B cell (primary cell): ENCODE data around the gene IQCH. TPM values are rescaled to one million over a fixed set of nuclear protein-coding genes. Genes with fewer than 3 reads are reported as not detected.

Experiments
- ATAC-seq: fragments of 200-7000 bp; cut with Tn5 transposase; one replicate; pipeline ENCODE4 v1.10.0; 2021; ENCODE audit warnings: low read depth, mild to moderate bottlenecking, moderate number of reproducible peaks, moderate library complexity
- CTCF ChIA-PET: fragments of 350-600 bp; sonication (Branson Sonifier 250); formaldehyde crosslinking; loops from one replicate; lab custom pipeline; 2021; ENCODE audit warnings: antibody characterized with exemption, inconsistent platforms; lab: Charles Lee
- POLR2A ChIA-PET: fragments of 350-600 bp; sonication (Branson Sonifier 250); formaldehyde crosslinking; loops from one replicate; lab custom pipeline; 2021; ENCODE audit warnings: antibody characterized with exemption; lab: Charles Lee
- DNase-seq: peaks from one replicate; pipeline ENCODE4 v3.0.0; 2013
- H2AFZ ChIP-seq: 2 replicates; pipeline ENCODE4 v1.6.1; 2012; ENCODE audit warnings: mild to moderate bottlenecking, low read depth, low read length; ENCODE audit not compliant: insufficient read depth, poor library complexity, severe bottlenecking
- H3K27ac ChIP-seq, 2 donors: 1 replicate in 1 of 2; 2 replicates in 1 of 2; pipeline ENCODE4 v1.5.1; 2012 to 2013; ENCODE audit warnings: low read length in 2 of 2, mild to moderate bottlenecking in 2 of 2, moderate library complexity in 1 of 2
- H3K27me3 ChIP-seq, 4 experiments: fragments of 200-600 bp in 1 of 4; sonication (generic) in 1 of 4; replicated peaks in 1 of 4; 1 replicate in 2 of 4; 2 replicates in 2 of 4; pipeline versions ENCODE4 v1.6.1 to v1.7.0; 2013 to 2016; ENCODE audit warnings: low read length in 3 of 4, mild to moderate bottlenecking in 2 of 4, mixed read lengths in 1 of 4, moderate library complexity in 1 of 4; ENCODE audit not compliant: insufficient read depth in 4 of 4, control insufficient read depth in 3 of 4; ENCODE audit errors: control extremely low read depth in 1 of 4
- H3K36me3 ChIP-seq, 2 experiments: replicated peaks in 1 of 2; 1 replicate in 1 of 2; 2 replicates in 1 of 2; pipeline versions ENCODE4 v1.6.1 to v1.7.1; 2013; ENCODE audit warnings: low read length in 1 of 2; ENCODE audit not compliant: insufficient read depth in 2 of 2, control insufficient read depth in 1 of 2; ENCODE audit errors: control extremely low read depth in 1 of 2, extremely low read depth in 1 of 2
- H3K4me1 ChIP-seq, 2 donors: fragments of 200-600 bp in 1 of 2; sonication (generic) in 1 of 2; 1 replicate in 1 of 2; 2 replicates in 1 of 2; pipeline versions ENCODE4 v1.5.1 to v1.6.1; 2013 to 2017; ENCODE audit warnings: low read length in 2 of 2; ENCODE audit not compliant: control insufficient read depth in 2 of 2, insufficient read depth in 2 of 2
- H3K4me2 ChIP-seq: replicated peaks from 2 replicates; pipeline ENCODE3; 2012; ENCODE audit warnings: mild to moderate bottlenecking, low read depth, low read length; ENCODE audit not compliant: poor library complexity, severe bottlenecking
- H3K4me3 ChIP-seq, 5 experiments: fragments of 200-600 bp in 1 of 5; sonication (generic) in 1 of 5; 1 replicate in 3 of 5; 2 replicates in 2 of 5; pipeline versions ENCODE4 v1.5.1 to v1.7.0; 2011 to 2016; ENCODE audit warnings: low read length in 4 of 5, mild to moderate bottlenecking in 4 of 5, low read depth in 2 of 5, control low read depth in 1 of 5, moderate library complexity in 1 of 5; ENCODE audit not compliant: insufficient read depth in 1 of 5; ENCODE audit errors: control extremely low read depth in 1 of 5, extremely low read depth in 1 of 5
- H3K79me2 ChIP-seq: fragments of 200-600 bp; sonication (generic); one replicate; pipeline ENCODE4 v1.6.0; 2016; ENCODE audit warnings: low read length; ENCODE audit not compliant: control insufficient read depth, insufficient read depth
- H3K9ac ChIP-seq: fragments of 200-600 bp; sonication (generic); 2 replicates; pipeline ENCODE4 v1.6.1; 2017; ENCODE audit warnings: mild to moderate bottlenecking, low read length, moderate library complexity
- H3K9me3 ChIP-seq, 3 donors: one replicate each; pipeline versions ENCODE4 v1.6.1 to v1.7.1; 2013; ENCODE audit warnings: low read length in 2 of 3; ENCODE audit not compliant: control insufficient read depth in 2 of 3, insufficient read depth in 1 of 3; ENCODE audit errors: control extremely low read depth in 1 of 3
- H4K20me1 ChIP-seq: 2 replicates; pipeline ENCODE4 v1.6.0; 2012; ENCODE audit warnings: mild to moderate bottlenecking, low read length; ENCODE audit not compliant: insufficient read depth, control insufficient read depth, poor library complexity, severe bottlenecking
- H3K27ac Mint-ChIP-seq: one replicate; pipeline ENCODE4 v1.8.0; 2021; ENCODE audit warnings: mixed read lengths
- H3K27me3 Mint-ChIP-seq: one replicate; pipeline ENCODE4 v1.8.0; 2021; ENCODE audit warnings: mixed read lengths
- H3K4me1 Mint-ChIP-seq: one replicate; pipeline ENCODE4 v1.8.0; 2021; ENCODE audit warnings: mixed read lengths
- H3K4me3 Mint-ChIP-seq: one replicate; pipeline ENCODE4 v1.8.0; 2021; ENCODE audit warnings: mixed read lengths
- H3K9me3 Mint-ChIP-seq: one replicate; pipeline ENCODE4 v1.8.0; 2022; ENCODE audit warnings: mixed read lengths; ENCODE audit not compliant: insufficient read depth
- CTCF ChIP-seq: fragments of 200-600 bp; IDR thresholded peaks from one replicate; pipeline ENCODE4 v1.8.0; 2022; ENCODE audit warnings: antibody characterized with exemption, mild to moderate bottlenecking
- EZH2 ChIP-seq: IDR thresholded peaks from 2 replicates; pipeline ENCODE4 v1.6.1; 2012; ENCODE audit warnings: borderline replicate concordance, low read depth, mild to moderate bottlenecking, moderate library complexity, low read length; ENCODE audit not compliant: insufficient read depth, poor library complexity, severe bottlenecking
- WGBS: methylation state at CpG from one replicate; pipeline ENCODE4 v1.1.5; 2013; ENCODE audit warnings: missing lambda C conversion rate; ENCODE audit not compliant: insufficient coverage; 5-methylcytosine and 5-hydroxymethylcytosine counted together
- intact Hi-C: fragments of 100-400 bp; cut with micrococcal nuclease; formaldehyde crosslinking; loops from one replicate; pipeline ENCODE4 v1.10.0; 2022
- polyA plus RNA-seq: library from polyadenylated mRNA; depleted of rRNA; stranded (reverse); fragments of >200 nt; gene quantifications from 2 replicates; pipeline ENCODE4 v1.2.3, GENCODE V29; 2012
- total RNA-seq, 2 donors: library from RNA; stranded (reverse); fragments of 120-200 nt in 1 of 2; gene quantifications; 1 replicate in 1 of 2; 2 replicates in 1 of 2; pipeline versions ENCODE4 v1.2.3 to v1.2.4, GENCODE V29; 2013 to 2022

Gene IQCH
- total and polyA plus RNA-seq, 2 donors (not counting 1 experiment from before 2014, with no cell fraction given), result 1.6 TPM; not detected in 1

GRCh38 chr15:67515557-67515956 lies 261.0 kb downstream of the IQCH start:
- Histone ChIP-seq H3K9me3 (no peaks in the 10 kb centered on the region), H4K20me1 (no peaks in the 10 kb centered on the region), H3K4me1 (peaks cover 0 to 6% of the 10 kb centered on the region in 2 donors), H3K79me2 (no peaks in the 10 kb centered on the region), H3K27me3 (no peaks in the 10 kb centered on the region), H3K4me3 (no peak overlapping the region), H3K27ac (no peak overlapping the region), H3K9ac (no peak overlapping the region), H3K4me2 (no peak overlapping the region), H2AFZ (no peak overlapping the region), H3K36me3 (no peaks in the 10 kb centered on the region)
- intact Hi-C loops, result no loop called here
- no CpG with 5 or more reads among the region's 2 CpGs for WGBS
- no peak for ATAC-seq
- H3K27ac Mint-ChIP-seq, result no peak overlapping the region
- CTCF ChIA-PET, result interaction anchor here (0.9 kb wide), 1 partner anchor 13 kb away, joined by 3 read pairs; no protein-coding TSS in a partner anchor
- TF ChIP-seq CTCF, result no peak
- no peak for TF ChIP-seq EZH2
- H3K27me3 Mint-ChIP-seq, result no peaks in the 10 kb centered on the region
- POLR2A ChIA-PET, result interaction anchor here (0.6 kb wide), 1 partner anchor 26 kb away, joined by 4 read pairs; no protein-coding TSS in a partner anchor
- H3K4me1 Mint-ChIP-seq, result peaks cover 4% of the 10 kb centered on the region
- H3K9me3 Mint-ChIP-seq, result no peaks in the 10 kb centered on the region
- H3K4me3 Mint-ChIP-seq, result no peak overlapping the region
- DNase-seq, result no peak

DNA sequence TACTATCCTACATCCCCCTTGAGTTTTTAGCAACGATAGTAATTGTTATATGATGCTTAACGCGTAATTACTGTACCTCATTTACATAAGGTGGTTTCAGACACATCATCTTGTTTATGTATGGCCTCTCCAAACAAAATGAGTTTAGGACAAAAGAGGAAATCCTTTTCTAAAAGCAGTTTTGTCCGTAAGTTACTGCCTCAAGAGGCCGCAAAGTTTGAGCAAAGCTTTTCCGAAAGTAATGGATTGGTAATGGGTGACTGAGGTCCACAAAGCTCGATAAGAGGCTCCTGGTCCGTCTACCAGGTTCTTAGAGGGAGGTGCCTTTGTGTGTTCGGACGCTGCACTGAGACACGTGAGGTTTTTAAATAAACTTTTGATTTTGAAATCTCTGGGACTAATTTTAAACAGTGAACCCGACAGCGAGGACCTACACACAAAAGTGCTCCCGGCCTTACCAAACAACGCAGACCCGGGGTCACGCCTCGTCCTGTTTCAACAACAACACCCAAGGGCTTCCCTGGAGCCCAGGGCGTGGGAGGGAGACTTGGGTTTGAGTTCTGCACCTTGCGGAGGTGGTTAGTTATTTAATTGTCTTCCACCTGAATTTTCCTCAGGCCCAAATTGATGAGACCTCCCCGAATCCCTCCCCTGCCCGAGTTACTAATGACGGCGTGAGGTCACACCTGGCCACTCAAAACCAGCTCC lies 265.9 kb downstream of the IQCH start:
- peak overlapping the region; percentile 90 for H2AFZ ChIP-seq
- H3K4me2 ChIP-seq, result peak overlapping the region; percentile 90
- DNase-seq (no peak), ATAC-seq (no peak)
- H3K79me2 ChIP-seq, result peaks cover 11% of the 10 kb centered on the region
- 6% methylated on average over 11 of the region's 24 CpGs for WGBS
- peaks cover 23% of the 10 kb centered on the region for H3K4me1 Mint-ChIP-seq
- H3K9me3 Mint-ChIP-seq, result no peaks in the 10 kb centered on the region
- H3K27me3 Mint-ChIP-seq, result no peaks in the 10 kb centered on the region
- CTCF ChIA-PET, result interaction anchor here (1.0 to 2.0 kb wide), 2 partner anchors 317 to 320 kb away, joined by 3 to 6 read pairs; no protein-coding TSS in a partner anchor
- peak overlapping the region; percentile 95 for H3K27ac Mint-ChIP-seq
- H3K27me3 ChIP-seq, result no peaks in the 10 kb centered on the region
- peak overlapping the region; percentile 95 for H3K4me3 Mint-ChIP-seq
- POLR2A ChIA-PET, result interaction anchor here (0.6 to 2.4 kb wide), 3 partner anchors 19 to 654 kb away, joined by 3 to 21 read pairs (median 3); partner anchors contain the start of gene MAP2K5
- peak overlapping the region; percentile 80 for H3K9ac ChIP-seq
- H3K36me3 ChIP-seq, result no peaks in the 10 kb centered on the region
- no peaks in the 10 kb centered on the region for H3K9me3 ChIP-seq
- H3K27ac ChIP-seq, result peak overlapping the region; percentile 80 to 97
- H3K4me1 ChIP-seq, result peaks cover 11 to 18% of the 10 kb centered on the region in 2 donors
- H3K4me3 ChIP-seq, result peak overlapping the region; percentile 59 to 86 (median 83)
- TF ChIP-seq CTCF (no peak), EZH2 (no peak)
- H4K20me1 ChIP-seq, result no peaks in the 10 kb centered on the region
- intact Hi-C loops, result loop anchor here (1.0 to 10.0 kb wide), 7 partner anchors 22 to 534 kb away; partner anchors contain the start of genes AAGAB, IQCH, MAP2K5 and PIAS1
